GM04504 (cell line): ENCODE results near the gene KCNT2.
"Not testable (repeated sequence)": the region's sequence is repeated elsewhere in the genome, so short reads cannot be mapped to it uniquely, and the experiment has no call there.

Experiments used
- DNase-seq: peaks from one replicate; pipeline ENCODE4 v3.0.0-alpha.2; 2012; ENCODE audit warnings: low read depth

The KCNT2 gene

GRCh38 chr1:196590012-196590708, 18.1 kb downstream of the KCNT2 start:
- no peak for DNase-seq

DNA sequence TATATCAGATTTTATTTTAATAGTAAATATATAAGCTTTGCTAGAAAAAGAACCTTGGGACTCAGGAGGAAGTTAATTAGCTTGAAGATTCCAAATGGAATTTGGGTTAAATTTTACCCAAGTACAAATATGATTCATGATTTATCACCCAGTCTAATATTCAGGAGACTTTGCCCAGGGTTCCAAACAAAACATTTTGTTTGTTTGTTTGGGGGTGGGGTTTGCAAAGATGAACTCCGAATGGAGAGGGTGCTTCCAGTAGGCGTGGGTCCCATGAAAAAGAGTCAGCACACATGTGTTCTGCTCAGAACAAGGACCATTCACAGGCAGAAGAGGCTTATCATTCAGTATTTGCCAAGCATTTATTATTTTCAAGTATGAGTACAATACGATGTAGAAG, 23.5 kb downstream of the KCNT2 start:
- DNase-seq: no peak

GRCh38 chr1:196577386-196577785, 30.9 kb downstream of the KCNT2 start:
- DNase-seq: no peak

DNA sequence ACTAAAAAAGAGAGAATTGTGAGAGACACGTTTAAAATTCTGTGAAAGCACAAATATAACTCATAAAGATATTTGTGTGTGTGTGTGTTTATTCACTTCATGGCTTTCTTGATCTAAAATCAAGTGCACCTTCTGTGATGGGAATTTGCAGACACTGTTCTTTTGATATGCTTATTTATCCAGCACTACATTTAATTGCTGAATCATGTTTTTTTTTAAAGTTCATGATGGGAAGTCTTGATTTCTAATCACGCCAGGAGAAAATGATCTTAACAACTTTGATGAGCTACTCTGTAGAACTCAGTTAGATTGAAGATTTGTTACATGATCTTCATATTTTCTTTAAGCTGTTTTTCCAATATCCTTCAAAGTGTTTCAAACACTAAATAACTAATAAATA, 35.0 kb downstream of the KCNT2 start:
- no peak for DNase-seq

DNA sequence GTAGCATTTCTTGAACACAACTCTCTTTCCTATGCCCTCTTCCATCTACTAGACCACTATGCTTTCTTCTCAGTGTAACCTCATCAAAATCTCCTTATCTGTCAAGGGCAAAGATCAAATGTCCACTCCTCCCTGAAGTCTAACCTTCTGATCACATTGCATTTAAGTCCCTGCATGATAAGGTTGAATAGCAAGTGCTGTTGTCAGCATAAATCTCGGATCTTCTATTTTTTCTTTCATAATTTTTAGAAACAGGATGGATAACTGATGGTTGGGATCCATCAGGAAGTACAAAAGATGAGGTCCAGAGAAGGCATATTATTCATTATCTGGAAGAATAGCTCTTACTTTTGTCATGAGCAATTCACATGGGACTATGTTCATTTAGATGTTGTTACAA, 41.0 kb downstream of the KCNT2 start:
- no peak for DNase-seq

- no peak for DNase-seq
Observed at GRCh38 chr1:196563768-196564167, 44.5 kb downstream of the KCNT2 start.

- no peak for DNase-seq
Observed at GRCh38 chr1:196559314-196559713, 48.9 kb downstream of the KCNT2 start.

GRCh38 chr1:196558411-196558810, 49.8 kb downstream of the KCNT2 start:
- peak; percentile 60 for DNase-seq

- DNase-seq: no peak
Observed at GRCh38 chr1:196557797-196558196, 50.4 kb downstream of the KCNT2 start.

DNA sequence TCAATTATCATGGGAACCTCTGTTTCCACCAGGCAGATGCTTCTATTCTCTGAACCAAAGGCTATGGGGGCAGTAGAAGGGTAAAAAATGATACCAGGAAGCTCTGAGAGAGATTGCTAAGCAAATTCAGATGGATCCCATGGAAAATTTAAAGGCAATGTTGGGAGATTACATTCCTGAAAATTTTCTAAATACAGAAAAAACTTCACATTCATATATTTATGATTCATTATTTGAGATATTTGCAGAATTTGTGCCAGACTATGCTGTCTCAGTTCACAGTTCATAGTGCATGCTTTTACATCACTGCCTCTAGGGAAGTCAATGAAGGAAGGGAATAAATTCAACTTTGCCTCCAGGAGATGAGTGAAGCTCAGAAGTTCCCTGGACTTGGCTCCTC, 57.5 kb downstream of the KCNT2 start:
- no peak for DNase-seq

GRCh38 chr1:196546272-196547111, 61.7 kb downstream of the KCNT2 start:
- DNase-seq: no peak

GRCh38 chr1:196545222-196545621, 63.0 kb downstream of the KCNT2 start:
- no peak for DNase-seq

DNA sequence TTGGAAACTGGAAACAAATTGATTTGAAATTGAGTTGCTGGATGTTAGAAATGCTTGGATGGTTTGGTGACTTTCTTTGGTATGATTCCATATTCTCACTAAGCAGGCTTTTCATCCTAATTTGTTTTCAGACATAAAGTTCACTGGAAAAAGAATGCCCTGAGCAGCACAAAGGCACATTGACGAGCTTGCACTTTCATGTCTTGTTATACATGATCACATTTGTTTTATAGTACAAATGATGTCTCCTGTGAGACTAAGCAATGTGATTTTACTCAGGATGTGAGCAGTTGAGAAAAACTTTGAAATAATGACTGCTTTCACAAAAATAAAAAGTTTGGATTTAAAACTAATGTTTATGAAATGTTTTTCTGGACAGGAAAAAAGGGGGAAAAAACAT, 63.6 kb downstream of the KCNT2 start:
- DNase-seq: no peak

GRCh38 chr1:196543833-196544232, 64.4 kb downstream of the KCNT2 start:
- DNase-seq: no peak

DNA sequence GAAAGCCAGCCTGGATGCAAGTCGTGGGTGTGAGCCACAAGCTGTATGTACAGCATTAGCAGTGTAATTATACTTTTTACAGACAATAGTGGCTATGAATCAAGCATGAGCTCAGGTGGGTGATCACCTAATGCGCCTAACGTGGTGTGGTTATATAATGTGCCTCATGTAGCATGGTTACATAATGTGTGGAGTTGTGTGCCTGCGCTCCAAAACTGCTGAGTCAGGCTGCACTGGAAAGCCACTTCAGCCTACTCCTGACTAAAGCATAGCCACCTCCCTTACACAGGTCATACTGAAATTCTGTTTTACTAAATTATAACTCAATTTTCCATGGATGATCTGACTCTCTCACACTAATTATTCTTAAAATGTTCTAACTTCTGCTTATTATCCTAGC, 69.8 kb downstream of the KCNT2 start:
- DNase-seq: no peak

GRCh38 chr1:196535727-196536126, 72.5 kb downstream of the KCNT2 start:
- peak; percentile 8 for DNase-seq

- DNase-seq: no peak
Observed at GRCh38 chr1:196531737-196532524, 76.3 kb downstream of the KCNT2 start.

- DNase-seq: peak; percentile 15
Observed at GRCh38 chr1:196527919-196528318, 80.3 kb downstream of the KCNT2 start.

- not testable (repeated sequence) for DNase-seq
Observed at GRCh38 chr1:196522574-196523345, 85.5 kb downstream of the KCNT2 start.

GRCh38 chr1:196517193-196517592, 91.0 kb downstream of the KCNT2 start:
- DNase-seq: no peak

- DNase-seq: no peak
Observed at GRCh38 chr1:196516373-196516772, 91.9 kb downstream of the KCNT2 start.

DNA sequence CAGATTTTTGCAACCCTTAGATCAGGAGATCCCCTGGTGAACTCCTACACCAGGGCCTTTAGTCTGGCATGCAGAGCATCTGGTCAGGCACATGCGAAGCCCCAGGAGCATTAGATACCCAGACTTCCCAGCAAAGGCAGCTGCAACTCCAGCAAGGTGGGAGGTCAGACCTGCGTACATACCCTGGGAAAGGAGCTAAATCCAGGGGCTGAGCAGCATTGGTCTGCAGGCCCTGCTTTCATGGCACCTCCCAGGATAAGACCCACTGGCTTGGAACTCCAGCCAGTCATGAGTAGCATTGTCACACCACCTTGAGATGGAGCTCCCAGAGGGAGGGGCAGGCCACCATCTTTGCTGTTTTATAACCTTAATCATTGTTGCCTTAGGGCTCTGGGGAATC, 92.3 kb downstream of the KCNT2 start:
- DNase-seq: no peak
